Tibial nerve (tissue), 4 donors: Measurements from ENCODE around the gene TAAR8. TPM values are rescaled to one million over a fixed set of nuclear protein-coding genes. Genes with fewer than 3 reads are reported as not detected.

Experiments
- DNase-seq, 2 donors: peaks; one replicate each; pipeline ENCODE4 v3.0.0-alpha.2; 2019; ENCODE audit warnings: low spot score in 2 of 2
- H3K27ac ChIP-seq, 4 donors: fragments of 200-600 bp; sonication (generic) in 3 of 4; one replicate each; pipeline ENCODE4 v1.5.1; 2017 to 2019; ENCODE audit warnings: mild to moderate bottlenecking in 1 of 4
- H3K27me3 ChIP-seq, 2 donors: fragments of 200-600 bp; sonication (generic) in 1 of 2; one replicate each; pipeline versions ENCODE4 v1.5.1 to v1.6.0; 2017 to 2019
- H3K36me3 ChIP-seq, 3 donors: fragments of 200-600 bp; sonication (generic); one replicate each; pipeline ENCODE4 v1.5.1; 2018 to 2019
- H3K4me1 ChIP-seq, 4 donors: fragments of 200-600 bp; sonication (generic) in 3 of 4; one replicate each; pipeline ENCODE4 v1.5.1; 2017 to 2019
- H3K4me3 ChIP-seq, 4 donors: fragments of 200-600 bp; sonication (generic) in 3 of 4; one replicate each; pipeline ENCODE4 v1.5.1; 2017 to 2019; ENCODE audit warnings: mild to moderate bottlenecking in 1 of 4, moderate library complexity in 1 of 4
- H3K9me3 ChIP-seq, 4 donors: fragments of 200-600 bp; sonication (generic) in 3 of 4; one replicate each; pipeline ENCODE4 v1.5.1; 2017 to 2019
- CTCF ChIP-seq, 5 experiments: fragments of 200-600 bp in 3 of 5; fragments of 450-650 bp in 2 of 5; sonication (generic) in 3 of 5; IDR thresholded peaks; one replicate each; pipeline ENCODE4 v1.5.1; 2016 to 2019; ENCODE audit warnings: antibody characterized with exemption in 5 of 5, mild to moderate bottlenecking in 3 of 5, moderate library complexity in 2 of 5
- EP300 ChIP-seq, 2 donors: sonication (generic); formaldehyde crosslinking; IDR thresholded peaks; one replicate each; pipeline ENCODE4 v1.6.1; 2017; ENCODE audit warnings: antibody characterized with exemption in 2 of 2, mild to moderate bottlenecking in 1 of 2
- POLR2A ChIP-seq, 2 donors: fragments of 450-650 bp; IDR thresholded peaks; one replicate each; pipeline ENCODE4 v1.6.1; 2017; ENCODE audit warnings: antibody characterized with exemption in 2 of 2, mild to moderate bottlenecking in 2 of 2, moderate library complexity in 2 of 2
- WGBS, 2 donors: methylation state at CpG; one replicate each; pipeline ENCODE4 v1.1.5; 2018; 5-methylcytosine and 5-hydroxymethylcytosine counted together
- total RNA-seq, 4 donors: library from RNA; depleted of rRNA; stranded (reverse); fragments of >200 nt; gene quantifications; one replicate each; pipeline ENCODE4 v1.1.0, GENCODE V29; 2016

The TAAR8 gene
- total RNA-seq, 4 donors from 2014 or later, result not detected

GRCh38 chr6:132571774-132572173 lies 19.3 kb downstream of the TAAR8 start:
- TF ChIP-seq EP300 (IDR thresholded peaks at IDR 0.05) (no peak), POLR2A (IDR thresholded peaks at IDR 0.05) (no peak), CTCF (IDR thresholded peaks at IDR 0.05) (no peak)

GRCh38 chr6:132584698-132585097 lies 32.2 kb downstream of the TAAR8 start:
- WGBS, 2 donors, result 77 to 81% methylated on average over 1 of the region's 1 CpG

More at GRCh38 chr6:132571774-132572173, 19.3 kb downstream of the TAAR8 start:
- Histone ChIP-seq H3K27me3 (no peaks in the 10 kb centered on the region), H3K4me1 (no peaks in the 10 kb centered on the region), H3K9me3 (no peaks in the 10 kb centered on the region), H3K27ac (no peak overlapping the region), H3K36me3 (no peaks in the 10 kb centered on the region), H3K4me3 (no peak overlapping the region)
- no peak for DNase-seq

GRCh38 chr6:132587424-132587823 lies 35.0 kb downstream of the TAAR8 start:
- H3K27me3 ChIP-seq, result no peaks in the 10 kb centered on the region
- H3K27ac ChIP-seq, result no peak overlapping the region
- no peak for TF ChIP-seq POLR2A (IDR thresholded peaks at IDR 0.05)
- TF ChIP-seq EP300 (IDR thresholded peaks at IDR 0.05), result peak in 1 of 2 donors; percentile 24
- no peak for TF ChIP-seq CTCF (IDR thresholded peaks at IDR 0.05)
- no peaks in the 10 kb centered on the region for H3K4me1 ChIP-seq
- H3K9me3 ChIP-seq, result no peaks in the 10 kb centered on the region
- H3K4me3 ChIP-seq, result no peak overlapping the region
- 68 to 73% methylated on average over 2 of the region's 2 CpGs for WGBS, 2 donors
- no peak for DNase-seq
- H3K36me3 ChIP-seq, result no peaks in the 10 kb centered on the region

More at GRCh38 chr6:132584698-132585097, 32.2 kb downstream of the TAAR8 start:
- TF ChIP-seq POLR2A (IDR thresholded peaks at IDR 0.05), result no peak
- no peak for TF ChIP-seq CTCF (IDR thresholded peaks at IDR 0.05)
- no peak for TF ChIP-seq EP300 (IDR thresholded peaks at IDR 0.05)
- Histone ChIP-seq H3K36me3 (no peaks in the 10 kb centered on the region), H3K4me1 (no peaks in the 10 kb centered on the region), H3K9me3 (peaks cover 0 to 5% (median 0%) of the 10 kb centered on the region in 4 donors), H3K27ac (no peak overlapping the region), H3K4me3 (no peak overlapping the region), H3K27me3 (no peaks in the 10 kb centered on the region)
- no peak for DNase-seq

GRCh38 chr6:132589454-132589853 lies 37.0 kb downstream of the TAAR8 start, which contains the start of gene TAAR5:
Gene TAAR5, minus strand, starts transcription at chr6:132589741. Its CDS starts 55 bp downstream, at chr6:132589686.
- no peaks in the 10 kb centered on the region for H3K4me1 ChIP-seq
- no peaks in the 10 kb centered on the region for H3K36me3 ChIP-seq
- no peaks in the 10 kb centered on the region for H3K9me3 ChIP-seq
- WGBS, 2 donors, result 57 to 78% methylated on average over 3 to 5 of the region's 5 CpGs
- H3K27me3 ChIP-seq, result no peaks in the 10 kb centered on the region
- no peak within 1 kb of the TSS for H3K27ac ChIP-seq
- no peak within 1 kb of the TSS for H3K4me3 ChIP-seq
- no peak for DNase-seq
- TF ChIP-seq POLR2A (IDR thresholded peaks at IDR 0.05) (no peak), EP300 (IDR thresholded peaks at IDR 0.05) (no peak), CTCF (IDR thresholded peaks at IDR 0.05) (no peak)

GRCh38 chr6:132590362-132590761 lies 37.9 kb downstream of the TAAR8 start:
- no peak overlapping the region for H3K27ac ChIP-seq
- H3K4me1 ChIP-seq, result no peaks in the 10 kb centered on the region
- TF ChIP-seq CTCF (IDR thresholded peaks at IDR 0.05), result no peak
- no peak for TF ChIP-seq EP300 (IDR thresholded peaks at IDR 0.05)
- no peak for TF ChIP-seq POLR2A (IDR thresholded peaks at IDR 0.05)
- WGBS, 2 donors, result 83 to 93% methylated on average over 1 of the region's 1 CpG
- no peak overlapping the region for H3K4me3 ChIP-seq
- DNase-seq, result no peak
- no peaks in the 10 kb centered on the region for H3K27me3 ChIP-seq
- no peaks in the 10 kb centered on the region for H3K36me3 ChIP-seq
- H3K9me3 ChIP-seq, result no peaks in the 10 kb centered on the region
